Skeletal muscle tissue (tissue), 4 donors: ENCODE data around the gene AK3. TPM values are rescaled to one million over a fixed set of nuclear protein-coding genes. Genes with fewer than 3 reads are reported as not detected.
"Not testable (repeated sequence)": the region's sequence is repeated elsewhere in the genome, so short reads cannot be mapped to it uniquely, and the experiment has no call there.

Experiments used
- H3K27ac ChIP-seq: one replicate; pipeline ENCODE4 v1.7.0; 2013; ENCODE audit warnings: mild to moderate bottlenecking, low read depth, low read length, inconsistent platforms
- H3K27me3 ChIP-seq, 3 donors: one replicate each; pipeline ENCODE4 v1.7.0; 2013; ENCODE audit warnings: low read length in 3 of 3; ENCODE audit not compliant: control insufficient read depth in 3 of 3, insufficient read depth in 3 of 3
- H3K36me3 ChIP-seq, 3 donors: one replicate each; pipeline ENCODE4 v1.7.0; 2013; ENCODE audit warnings: low read length in 3 of 3; ENCODE audit not compliant: control insufficient read depth in 3 of 3, insufficient read depth in 3 of 3
- H3K4me1 ChIP-seq, 3 donors: one replicate each; pipeline ENCODE4 v1.7.0; 2013; ENCODE audit warnings: low read length in 3 of 3, mild to moderate bottlenecking in 3 of 3; ENCODE audit not compliant: control insufficient read depth in 3 of 3, insufficient read depth in 3 of 3
- H3K4me3 ChIP-seq, 3 donors: one replicate each; pipeline ENCODE4 v1.7.0; 2013; ENCODE audit warnings: low read length in 3 of 3
- H3K9ac ChIP-seq, 3 donors: one replicate each; pipeline ENCODE4 v1.7.0; 2013; ENCODE audit warnings: low read length in 3 of 3, mild to moderate bottlenecking in 3 of 3, moderate library complexity in 2 of 3, low read depth in 1 of 3
- H3K9me3 ChIP-seq, 3 donors: one replicate each; pipeline ENCODE4 v1.7.0; 2013; ENCODE audit warnings: low read length in 3 of 3; ENCODE audit not compliant: control insufficient read depth in 3 of 3
- total RNA-seq: library from RNA; depleted of rRNA; stranded (reverse); fragments of >200 nt; gene quantifications from one replicate; pipeline ENCODE4 v1.2.3, GENCODE V29; 2014
- donor health status: Osteomylitis.

AK3 gene
- total RNA-seq, 1 donor from 2014 or later: 18.3 TPM

DNA sequence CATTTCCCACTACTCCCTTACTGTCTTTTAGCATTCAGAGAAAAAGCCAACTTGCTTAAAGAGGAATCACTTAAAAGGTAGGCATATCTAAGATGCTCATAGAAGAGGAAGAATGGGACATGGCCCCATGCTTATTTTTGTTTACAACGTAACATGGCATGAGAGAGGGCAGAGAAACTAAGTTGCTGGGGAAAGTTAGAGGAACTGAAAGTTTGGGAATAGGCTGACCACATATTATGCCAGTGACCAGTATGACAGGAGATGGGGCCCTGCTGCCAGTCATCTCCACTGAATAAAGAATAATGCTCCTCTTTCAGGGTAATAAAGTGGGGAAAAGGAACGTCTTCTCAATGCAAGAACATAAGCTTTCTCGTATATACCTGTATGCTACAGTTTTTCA is 77.0 kb downstream of the AK3 start:
- H3K4me3 ChIP-seq: no peak overlapping the region
- no peaks in the 10 kb centered on the region for H3K27me3 ChIP-seq
- no peak overlapping the region for H3K27ac ChIP-seq
- H3K9me3 ChIP-seq: no peaks in the 10 kb centered on the region
- H3K9ac ChIP-seq: no peak overlapping the region
- H3K4me1 ChIP-seq: peaks cover 20 to 29% (median 22%) of the 10 kb centered on the region in 3 donors
- H3K36me3 ChIP-seq: no peaks in the 10 kb centered on the region

DNA sequence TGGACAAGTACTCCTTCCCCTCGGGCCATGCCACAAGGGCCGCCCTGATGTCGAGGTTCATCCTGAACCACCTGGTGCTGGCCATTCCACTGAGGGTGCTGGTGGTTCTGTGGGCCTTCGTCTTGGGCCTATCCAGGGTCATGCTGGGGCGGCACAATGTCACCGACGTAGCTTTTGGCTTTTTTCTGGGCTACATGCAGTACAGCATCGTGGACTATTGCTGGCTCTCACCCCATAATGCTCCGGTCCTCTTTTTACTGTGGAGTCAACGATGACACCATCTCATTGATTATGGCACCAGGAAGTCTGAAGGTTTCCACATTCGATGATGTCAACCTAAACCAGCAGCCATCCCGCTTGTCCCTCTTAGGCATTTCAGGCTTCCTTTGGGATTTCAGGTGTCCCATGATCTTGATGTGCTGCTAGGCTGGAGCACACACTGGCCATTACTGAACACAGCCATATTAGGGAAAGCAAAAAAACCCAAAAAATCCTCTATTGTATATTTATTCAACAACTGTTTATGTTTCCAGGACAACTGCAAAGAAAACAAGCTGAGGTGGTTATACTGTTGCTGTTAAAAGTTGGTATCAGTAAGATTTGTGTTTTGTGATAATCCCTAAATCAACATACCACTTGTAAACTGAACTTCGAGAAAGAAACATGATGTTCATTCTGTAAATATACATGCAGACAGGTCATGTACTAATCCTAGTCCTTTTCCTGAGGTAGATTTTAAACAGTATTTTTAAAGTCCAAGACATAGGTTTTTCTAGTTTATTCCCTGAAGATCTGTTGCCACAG is 77.8 kb downstream of the AK3 start:
- H3K9ac ChIP-seq: peak overlapping the region; percentile 82 to 90 (median 84)
- H3K4me1 ChIP-seq: peaks cover 20 to 29% (median 22%) of the 10 kb centered on the region in 3 donors
- no peaks in the 10 kb centered on the region for H3K36me3 ChIP-seq
- H3K27ac ChIP-seq: no peak overlapping the region
- no peaks in the 10 kb centered on the region for H3K9me3 ChIP-seq
- no peaks in the 10 kb centered on the region for H3K27me3 ChIP-seq
- H3K4me3 ChIP-seq: peak overlapping the region; percentile 80 to 89 (median 85)

DNA sequence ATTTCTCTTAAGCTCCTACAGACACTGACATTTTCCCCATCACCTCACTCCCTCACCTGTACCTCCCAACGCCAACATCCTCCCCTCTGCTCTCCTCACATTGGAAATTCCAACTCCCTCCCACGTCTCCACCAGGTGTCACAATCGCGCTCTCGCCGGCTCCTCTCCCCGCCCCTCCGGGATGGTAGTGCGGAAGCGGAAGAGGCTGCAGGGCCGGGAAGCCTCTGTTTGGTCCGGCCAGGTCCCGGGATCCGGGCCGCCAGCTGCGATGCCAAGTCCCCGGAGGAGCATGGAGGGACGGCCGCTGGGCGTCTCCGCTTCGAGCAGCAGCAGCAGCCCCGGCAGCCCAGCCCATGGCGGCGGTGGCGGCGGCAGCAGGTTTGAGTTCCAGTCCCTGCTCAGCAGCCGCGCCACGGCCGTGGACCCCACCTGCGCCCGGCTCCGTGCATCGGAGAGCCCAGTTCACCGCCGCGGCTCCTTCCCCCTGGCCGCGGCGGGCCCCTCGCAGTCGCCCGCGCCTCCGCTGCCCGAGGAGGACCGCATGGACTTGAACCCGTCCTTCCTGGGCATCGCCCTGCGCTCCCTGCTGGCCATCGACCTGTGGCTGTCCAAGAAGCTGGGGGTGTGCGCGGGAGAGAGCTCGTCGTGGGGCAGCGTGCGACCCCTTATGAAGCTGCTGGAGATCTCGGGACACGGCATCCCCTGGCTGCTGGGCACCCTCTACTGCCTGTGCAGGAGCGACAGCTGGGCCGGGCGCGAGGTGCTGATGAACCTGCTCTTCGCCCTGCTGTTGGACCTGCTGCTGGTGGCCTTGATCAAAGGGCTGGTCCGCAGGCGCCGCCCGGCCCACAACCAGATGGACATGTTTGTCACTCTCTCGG is 78.7 kb downstream of the AK3 start, which contains the start of gene PLPP6:
PLPP6 (plus strand) TSS at position 187 of the 881 bp plus-strand sequence; CDS start at position 269, 82 bp downstream.
- no peaks in the 10 kb centered on the region for H3K9me3 ChIP-seq
- H3K27ac ChIP-seq: peak within 1 kb of the TSS; percentile 62
- H3K4me3 ChIP-seq: peak within 1 kb of the TSS; percentile 80 to 89 (median 85)
- H3K4me1 ChIP-seq: peaks cover 20 to 29% (median 22%) of the 10 kb centered on the region in 3 donors
- peak within 1 kb of the TSS; percentile 82 to 90 (median 84) for H3K9ac ChIP-seq
- H3K27me3 ChIP-seq: no peaks in the 10 kb centered on the region
- no peaks in the 10 kb centered on the region for H3K36me3 ChIP-seq

DNA sequence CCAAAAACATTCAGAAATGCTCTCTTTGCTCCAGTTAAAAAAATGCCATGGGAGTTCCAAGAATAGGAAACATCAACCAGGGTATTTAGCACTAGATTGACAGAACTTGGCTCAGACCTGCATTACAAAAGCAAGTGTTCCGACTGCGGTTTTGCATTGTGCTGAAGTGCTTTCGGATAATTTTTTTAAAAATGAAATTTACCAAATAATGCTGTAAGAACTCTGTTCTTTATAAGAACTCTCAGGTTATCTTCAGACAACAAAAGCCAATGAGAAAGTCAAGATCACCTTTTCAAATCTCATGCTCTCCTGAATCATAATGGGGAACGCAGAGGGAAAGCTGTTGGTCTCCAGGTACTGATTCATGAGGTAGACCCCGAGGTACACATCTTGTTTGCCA is 79.4 kb downstream of the AK3 start:
- Histone ChIP-seq H3K4me1 (peaks cover 19 to 29% (median 20%) of the 10 kb centered on the region in 3 donors), H3K9me3 (no peaks in the 10 kb centered on the region)

GRCh38 chr9:4661165-4661564 is 79.8 kb downstream of the AK3 start:
- Histone ChIP-seq H3K27me3 (no peaks in the 10 kb centered on the region), H3K9ac (no peak overlapping the region), H3K36me3 (no peaks in the 10 kb centered on the region), H3K9me3 (no peaks in the 10 kb centered on the region), H3K4me3 (no peak overlapping the region), H3K27ac (no peak overlapping the region), H3K4me1 (peaks cover 16 to 25% (median 18%) of the 10 kb centered on the region in 3 donors)

More for the DNA sequence above, 79.4 kb downstream of the AK3 start:
- Histone ChIP-seq H3K27me3 (no peaks in the 10 kb centered on the region), H3K4me3 (peak overlapping the region; percentile 80 to 89 (median 85)), H3K27ac (peak overlapping the region; percentile 62), H3K9ac (peak overlapping the region; percentile 82 to 90 (median 84)), H3K36me3 (no peaks in the 10 kb centered on the region)

DNA sequence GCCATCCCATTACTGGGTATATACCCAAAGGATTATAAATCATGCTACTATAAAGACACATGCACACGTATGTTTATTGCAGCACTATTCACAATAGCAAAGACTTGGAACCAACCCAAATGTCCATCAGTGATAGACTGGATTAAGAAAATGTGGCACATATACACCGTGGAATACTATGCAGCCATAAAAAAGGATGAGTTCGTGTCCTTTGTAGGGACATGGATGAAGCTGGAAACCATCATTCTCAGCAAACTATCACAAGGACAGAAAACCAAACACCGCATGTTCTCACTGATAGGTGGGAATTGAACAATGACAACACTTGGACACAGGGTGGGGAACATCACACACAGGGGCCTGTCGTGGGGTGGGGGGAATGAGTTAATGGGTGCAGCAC is 80.3 kb downstream of the AK3 start:
- H3K36me3 ChIP-seq, H3K9me3 ChIP-seq, H3K4me3 ChIP-seq, H3K9ac ChIP-seq, H3K27me3 ChIP-seq, H3K27ac ChIP-seq: not testable (repeated sequence)
- H3K4me1 ChIP-seq: peaks cover 13 to 22% (median 16%) of the 10 kb centered on the region in 3 donors

Other genes starting within 250 kb of the AK3 start
- 3.7 TPM for gene PLPP6, start 78.9 kb downstream of the AK3 start, total RNA-seq
- 1.6 TPM for gene SPATA6L, start 74.7 kb downstream of the AK3 start, total RNA-seq
- 17.2 TPM for gene CDC37L1, start 61.6 kb downstream of the AK3 start, total RNA-seq
- 33.9 TPM for gene RCL1, start 51.7 kb upstream of the AK3 start, total RNA-seq
- gene JAK2, start 244.1 kb upstream of the AK3 start, total RNA-seq: 14.6 TPM